Stimulated activated CD4-positive, alpha-beta T cell treated with anti-CD3 and anti-CD28 coated beads, Interleukin-2, amount 100 ng/mL, for 24 hours (primary cell): ENCODE results near the gene ANKRD13D.
"Not testable (repeated sequence)": the region's sequence is repeated elsewhere in the genome, so short reads cannot be mapped to it uniquely, and the experiment has no call there.

Source experiments
- DNase-seq, 2 donors: peaks; one replicate each; pipeline ENCODE4 v3.0.0-alpha.2; 2020

The ANKRD13D gene

DNA sequence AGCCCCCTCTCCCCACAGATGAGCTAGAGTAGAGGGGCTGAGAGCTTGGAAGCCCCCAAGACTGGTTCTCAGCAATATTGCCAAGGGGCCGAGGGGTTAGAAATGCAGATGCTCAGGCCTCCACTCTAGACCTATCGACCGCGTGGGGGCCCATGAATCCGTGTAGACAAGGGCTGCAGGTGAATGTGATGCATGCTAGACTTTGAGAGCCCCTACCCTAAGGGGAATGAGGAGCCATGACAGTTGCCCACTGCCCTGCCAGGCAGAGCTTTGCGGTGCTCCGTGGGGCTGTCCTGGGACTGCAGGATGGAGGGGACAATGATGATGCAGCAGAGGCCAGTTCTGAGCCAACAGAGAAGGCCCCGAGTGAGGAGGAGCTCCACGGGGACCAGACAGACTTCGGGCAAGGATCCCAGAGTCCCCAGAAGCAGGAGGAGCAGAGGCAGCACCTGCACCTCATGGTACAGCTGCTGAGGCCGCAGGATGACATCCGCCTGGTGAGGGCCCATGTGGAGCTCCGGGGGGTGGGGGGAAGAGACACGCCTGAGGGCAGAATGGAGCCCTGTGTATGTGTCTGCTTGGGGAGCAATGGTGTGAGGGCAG, 15.5 kb downstream of the ANKRD13D start:
- no peak for DNase-seq

DNA sequence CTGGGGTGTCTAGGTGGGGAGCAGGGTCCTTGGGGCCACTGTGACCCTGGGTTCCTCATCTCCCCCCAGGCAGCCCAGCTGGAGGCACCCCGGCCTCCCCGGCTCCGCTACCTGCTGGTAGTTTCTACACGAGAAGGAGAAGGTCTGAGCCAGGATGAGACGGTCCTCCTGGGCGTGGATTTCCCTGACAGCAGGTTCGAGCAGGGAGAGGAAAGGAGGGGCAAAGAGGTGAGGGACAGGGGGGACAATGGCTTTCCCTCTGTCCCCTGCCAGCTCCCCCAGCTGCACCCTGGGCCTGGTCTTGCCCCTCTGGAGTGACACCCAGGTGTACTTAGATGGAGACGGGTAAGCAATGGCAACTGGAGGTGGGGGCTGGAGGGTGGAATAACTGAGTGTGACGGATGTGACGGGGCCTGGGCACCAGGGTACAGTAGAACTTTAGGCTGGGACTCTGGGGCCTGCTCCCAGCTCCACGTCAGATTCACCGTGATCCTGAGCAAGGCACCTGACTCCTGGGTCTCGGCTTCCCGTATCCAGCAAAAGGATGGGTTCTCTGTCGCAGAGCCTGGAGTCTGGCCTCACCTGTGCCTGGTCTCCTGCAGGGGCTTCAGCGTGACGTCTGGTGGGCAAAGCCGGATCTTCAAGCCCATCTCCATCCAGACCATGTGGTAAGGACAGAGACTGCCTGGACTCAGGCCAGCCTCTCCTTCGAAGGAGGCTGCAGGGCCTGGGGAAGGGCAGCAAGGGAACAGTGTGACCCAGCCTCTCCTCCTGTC, 17.9 kb downstream of the ANKRD13D start:
- no peak for DNase-seq

DNA sequence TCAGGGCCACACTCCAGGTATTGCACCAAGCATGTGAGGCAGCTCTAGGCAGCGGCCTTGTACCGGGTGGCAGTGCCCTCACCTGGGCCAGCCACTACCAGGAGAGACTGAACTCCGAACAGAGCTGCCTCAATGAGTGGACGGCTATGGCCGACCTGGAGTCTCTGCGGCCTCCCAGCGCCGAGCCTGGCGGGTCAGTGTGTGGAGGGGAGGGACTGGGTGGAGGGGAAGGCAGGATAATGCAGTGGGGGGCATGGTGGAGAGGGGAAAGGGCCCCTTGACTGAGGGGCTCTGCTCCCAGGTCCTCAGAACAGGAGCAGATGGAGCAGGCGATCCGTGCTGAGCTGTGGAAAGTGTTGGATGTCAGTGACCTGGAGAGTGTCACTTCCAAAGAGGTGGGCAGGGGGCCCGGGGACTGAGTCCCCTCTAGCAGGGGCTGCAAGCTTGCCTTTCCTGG, 18.5 kb downstream of the ANKRD13D start:
- no peak for DNase-seq

DNA sequence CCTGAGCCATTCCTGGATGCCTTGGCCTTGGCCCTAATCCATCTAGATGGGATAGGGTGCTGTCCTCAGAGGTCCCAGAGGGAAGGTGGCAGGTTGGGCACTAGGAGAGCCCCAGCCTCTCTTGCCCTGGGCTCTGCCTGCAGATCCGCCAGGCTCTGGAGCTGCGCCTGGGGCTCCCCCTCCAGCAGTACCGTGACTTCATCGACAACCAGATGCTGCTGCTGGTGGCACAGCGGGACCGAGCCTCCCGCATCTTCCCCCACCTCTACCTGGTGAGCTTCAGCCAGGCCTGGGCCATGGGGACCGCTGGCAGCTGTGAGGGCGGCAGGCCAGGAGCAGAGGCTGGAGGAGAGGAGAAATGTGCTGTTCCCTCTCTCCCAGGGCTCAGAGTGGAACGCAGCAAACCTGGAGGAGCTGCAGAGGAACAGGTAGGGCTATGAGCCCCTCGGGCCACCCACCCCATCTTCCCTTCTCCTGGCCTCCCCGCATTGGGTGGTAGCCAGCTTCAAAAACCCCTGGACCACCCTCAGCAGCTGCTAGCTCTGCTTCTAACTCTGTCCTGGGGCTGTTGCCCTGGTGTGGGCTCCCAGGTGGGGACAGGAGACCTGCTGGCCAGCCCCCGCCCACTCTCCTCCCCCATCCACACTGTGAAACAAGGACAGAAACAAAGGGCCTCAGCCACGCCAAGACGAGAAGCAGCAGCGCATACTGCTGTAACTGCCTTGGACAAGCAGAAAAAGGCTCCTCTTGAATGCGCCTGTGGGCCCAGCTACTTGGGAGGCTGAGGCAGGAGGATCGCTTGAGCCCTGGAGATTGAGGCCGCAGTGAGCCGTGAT, 19.1 kb downstream of the ANKRD13D start:
- no peak for DNase-seq

DNA sequence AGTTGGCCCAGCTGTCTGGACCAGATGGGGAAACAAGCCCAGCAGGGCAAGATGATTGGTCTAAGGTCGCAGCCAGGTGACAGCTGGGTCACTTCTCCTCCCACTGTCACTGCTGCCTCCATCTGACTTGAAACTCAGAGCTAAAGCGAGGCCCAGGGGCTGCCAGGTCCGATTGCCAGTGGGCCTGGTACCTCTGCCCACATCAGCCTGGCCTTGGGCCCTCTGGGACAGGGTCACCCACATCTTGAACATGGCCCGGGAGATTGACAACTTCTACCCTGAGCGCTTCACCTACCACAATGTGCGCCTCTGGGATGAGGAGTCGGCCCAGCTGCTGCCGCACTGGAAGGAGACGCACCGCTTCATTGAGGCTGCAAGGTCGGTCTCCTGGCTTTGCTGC, 20.1 kb downstream of the ANKRD13D start:
- DNase-seq = peak in 1 of 2 donors; percentile 16

DNA sequence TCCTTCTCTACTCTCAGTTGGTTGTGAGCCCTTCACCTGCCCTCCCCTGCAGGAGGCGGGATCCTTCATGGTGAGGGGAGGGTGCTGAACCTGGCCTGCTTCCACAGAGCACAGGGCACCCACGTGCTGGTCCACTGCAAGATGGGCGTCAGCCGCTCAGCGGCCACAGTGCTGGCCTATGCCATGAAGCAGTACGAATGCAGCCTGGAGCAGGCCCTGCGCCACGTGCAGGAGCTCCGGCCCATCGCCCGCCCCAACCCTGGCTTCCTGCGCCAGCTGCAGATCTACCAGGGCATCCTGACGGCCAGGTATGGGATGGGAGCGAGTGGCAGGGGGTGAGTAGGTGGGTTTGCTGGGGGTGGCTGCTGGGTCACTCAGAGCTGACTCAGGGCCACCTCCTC, 20.6 kb downstream of the ANKRD13D start:
- DNase-seq = peak in 1 of 2 donors; percentile 15

DNA sequence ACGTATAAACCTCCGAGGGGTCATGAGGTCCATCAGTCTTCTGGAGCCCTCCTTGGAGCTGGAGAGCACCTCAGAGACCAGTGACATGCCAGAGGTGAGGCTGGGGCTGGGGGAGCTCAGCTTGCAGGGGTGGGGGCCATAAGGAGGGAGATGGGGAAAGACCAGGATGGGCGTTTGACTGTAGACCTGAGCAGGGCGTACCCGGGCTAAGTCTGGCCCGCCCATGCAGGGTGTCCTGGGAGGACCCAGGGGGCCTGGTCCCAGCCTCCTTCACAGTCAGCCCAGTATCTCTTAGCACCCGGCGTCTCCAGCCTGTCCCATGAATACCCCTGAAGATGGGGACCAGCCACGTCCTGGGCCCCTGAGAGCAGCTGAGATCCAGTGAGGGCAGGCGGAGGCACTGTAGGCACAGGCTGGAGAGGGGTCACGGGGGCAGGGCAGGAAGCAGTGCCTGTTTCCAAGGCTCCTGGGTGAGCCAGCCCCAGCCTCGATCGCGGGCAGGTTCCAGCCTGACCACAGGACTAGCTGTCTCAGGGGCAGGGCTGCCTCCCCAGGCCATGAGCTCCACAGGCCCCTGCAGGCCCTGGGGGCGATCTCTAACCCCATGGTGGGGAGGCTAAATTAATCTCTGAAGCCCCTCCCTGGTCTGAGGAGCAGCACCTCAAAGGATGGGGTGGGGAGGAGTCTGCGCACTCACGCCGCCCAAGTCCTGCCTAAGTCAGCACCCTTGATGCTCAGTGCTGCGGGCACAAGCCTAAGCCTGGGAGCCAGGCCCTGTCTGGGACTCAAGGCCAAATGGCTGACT, 21.3 kb downstream of the ANKRD13D start:
- DNase-seq = peak in 1 of 2 donors; percentile 15

DNA sequence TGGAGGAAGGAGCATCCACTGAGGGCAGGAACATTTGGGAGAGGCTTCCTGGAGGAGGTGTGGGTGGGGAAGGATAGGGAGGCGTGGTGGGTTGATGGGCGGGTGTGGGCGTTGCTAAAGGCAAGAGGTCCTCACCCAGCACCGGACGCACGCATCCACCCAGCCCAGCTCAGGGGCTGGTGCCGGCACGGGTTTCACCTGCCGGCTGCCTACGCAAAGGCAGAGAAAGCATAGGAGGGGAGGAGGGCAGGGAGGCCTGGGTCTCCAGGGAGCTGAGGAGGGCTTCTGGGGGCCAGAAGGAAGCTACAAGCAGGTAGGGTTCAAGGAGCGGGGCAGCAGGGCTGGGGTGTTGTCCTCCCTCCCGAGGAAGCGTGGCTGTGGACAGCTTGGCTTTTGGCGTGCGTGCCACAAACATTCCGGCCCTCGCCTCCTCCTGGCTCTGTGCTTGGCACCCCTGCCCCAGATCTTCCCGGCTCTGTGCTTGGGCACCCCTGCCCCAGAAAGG, 22.0 kb downstream of the ANKRD13D start:
- DNase-seq = no peak

DNA sequence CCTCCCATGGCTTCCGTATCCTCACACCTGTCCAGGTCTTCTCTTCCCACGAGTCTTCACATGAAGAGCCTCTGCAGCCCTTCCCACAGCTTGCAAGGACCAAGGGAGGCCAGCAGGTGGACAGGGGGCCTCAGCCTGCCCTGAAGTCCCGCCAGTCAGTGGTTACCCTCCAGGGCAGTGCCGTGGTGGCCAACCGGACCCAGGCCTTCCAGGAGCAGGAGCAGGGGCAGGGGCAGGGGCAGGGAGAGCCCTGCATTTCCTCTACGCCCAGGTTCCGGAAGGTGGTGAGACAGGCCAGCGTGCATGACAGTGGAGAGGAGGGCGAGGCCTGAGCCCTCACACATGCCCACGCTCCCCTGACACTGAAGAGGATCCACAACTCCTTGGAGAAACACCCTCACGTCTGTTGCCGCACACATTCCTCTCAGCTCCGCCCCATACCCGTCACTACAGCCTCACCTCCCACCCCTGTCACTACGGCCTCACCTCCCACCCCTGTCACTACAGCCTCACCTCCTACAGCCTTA, 22.5 kb downstream of the ANKRD13D start:
- no peak for DNase-seq

DNA sequence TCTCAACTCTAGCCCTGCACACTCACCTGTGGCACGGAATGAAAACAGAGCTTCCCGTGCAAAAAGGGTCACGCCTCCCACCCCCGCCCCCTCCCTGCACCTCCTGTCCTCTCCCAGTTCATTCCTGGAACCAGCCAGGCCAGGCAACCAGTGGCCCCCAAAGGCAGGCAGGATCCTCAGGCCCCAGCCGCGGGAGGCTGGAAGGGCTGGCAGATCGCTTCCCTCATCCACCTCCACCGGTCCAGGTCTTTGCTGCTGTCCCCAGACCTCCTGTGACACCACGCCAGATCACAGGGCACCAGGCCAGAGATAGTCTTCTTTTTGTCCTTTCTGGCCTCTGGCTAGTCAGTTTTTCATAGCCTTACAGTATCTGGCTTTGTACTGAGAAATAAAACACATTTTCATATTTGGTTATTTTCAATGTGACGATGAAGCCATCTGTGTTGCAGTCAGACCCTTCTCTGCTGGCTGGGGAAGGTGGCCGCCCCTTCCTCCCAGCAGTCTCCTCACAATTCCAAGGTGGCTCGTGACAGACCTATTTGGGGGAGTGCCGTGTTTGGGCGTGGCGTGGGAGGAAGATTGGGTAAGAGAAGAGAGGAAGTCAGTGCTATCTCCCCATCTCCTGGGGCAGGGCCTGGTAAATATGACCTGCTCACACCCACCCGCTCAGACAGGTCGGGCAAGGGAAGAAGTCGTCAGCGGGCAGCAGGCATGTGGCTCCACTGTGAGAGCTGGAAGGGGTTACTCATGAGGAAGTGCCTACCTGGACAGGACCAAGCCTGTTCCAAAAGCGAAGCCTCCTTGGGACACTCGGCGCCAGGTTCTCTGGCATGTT, 23.3 kb downstream of the ANKRD13D start:
- peak in 1 of 2 donors; percentile 39 for DNase-seq

DNA sequence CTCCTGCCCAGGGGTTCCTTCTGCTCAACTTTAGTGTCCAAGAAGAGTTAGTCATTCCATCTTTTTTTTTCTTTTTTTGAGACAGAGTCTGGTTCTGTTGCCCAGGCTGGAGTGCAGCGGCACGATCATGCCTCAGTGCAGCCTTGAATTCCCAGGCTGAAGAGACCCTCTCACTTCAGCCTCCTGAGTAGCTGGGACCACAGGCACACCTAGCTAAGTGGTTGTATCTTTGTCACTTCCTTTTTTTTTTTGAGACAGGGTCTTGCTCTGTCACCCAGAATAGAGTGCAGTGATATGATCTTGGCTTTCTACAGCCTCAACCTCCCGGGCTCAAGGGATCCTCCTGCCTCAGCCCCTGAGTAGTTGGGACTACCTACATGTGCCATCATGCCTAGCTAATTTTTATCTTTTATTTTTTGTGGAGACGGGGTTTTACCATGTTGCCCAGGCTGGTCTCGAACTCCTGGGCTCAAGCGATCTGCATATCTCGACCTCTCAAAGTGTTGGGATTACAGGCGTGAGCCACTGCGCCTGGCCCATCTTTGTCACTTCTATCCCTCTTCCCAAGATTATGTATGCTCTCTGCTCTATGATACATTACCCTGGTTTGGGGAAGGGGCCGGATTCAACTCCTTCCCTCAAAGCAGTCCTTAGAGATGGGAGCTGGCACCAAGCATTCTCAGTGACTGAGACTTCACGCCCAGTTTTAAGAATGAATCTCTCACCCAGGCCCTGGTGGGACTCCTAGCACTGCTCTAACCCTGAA, 24.2 kb downstream of the ANKRD13D start:
- DNase-seq = no peak

DNA sequence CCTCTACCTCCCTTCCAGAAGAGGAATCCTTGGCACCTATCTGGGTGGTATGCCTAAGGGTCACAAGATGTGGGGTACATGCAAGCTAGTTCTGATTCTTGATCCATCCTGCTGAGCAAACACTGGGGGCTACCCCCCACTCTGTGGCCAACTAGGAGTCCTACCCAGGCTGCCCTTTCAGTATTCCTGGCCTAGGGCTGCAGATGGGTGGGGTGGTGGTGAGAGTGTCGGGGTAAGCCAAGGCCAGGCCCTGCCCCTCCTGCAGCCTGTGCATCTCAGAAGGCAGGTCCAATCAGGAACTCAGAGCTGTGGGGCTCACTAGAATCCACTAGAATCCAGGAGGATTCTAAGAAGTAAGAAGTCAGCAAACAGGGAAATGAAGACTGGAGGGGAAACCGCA, 25.1 kb downstream of the ANKRD13D start:
- no peak for DNase-seq

DNA sequence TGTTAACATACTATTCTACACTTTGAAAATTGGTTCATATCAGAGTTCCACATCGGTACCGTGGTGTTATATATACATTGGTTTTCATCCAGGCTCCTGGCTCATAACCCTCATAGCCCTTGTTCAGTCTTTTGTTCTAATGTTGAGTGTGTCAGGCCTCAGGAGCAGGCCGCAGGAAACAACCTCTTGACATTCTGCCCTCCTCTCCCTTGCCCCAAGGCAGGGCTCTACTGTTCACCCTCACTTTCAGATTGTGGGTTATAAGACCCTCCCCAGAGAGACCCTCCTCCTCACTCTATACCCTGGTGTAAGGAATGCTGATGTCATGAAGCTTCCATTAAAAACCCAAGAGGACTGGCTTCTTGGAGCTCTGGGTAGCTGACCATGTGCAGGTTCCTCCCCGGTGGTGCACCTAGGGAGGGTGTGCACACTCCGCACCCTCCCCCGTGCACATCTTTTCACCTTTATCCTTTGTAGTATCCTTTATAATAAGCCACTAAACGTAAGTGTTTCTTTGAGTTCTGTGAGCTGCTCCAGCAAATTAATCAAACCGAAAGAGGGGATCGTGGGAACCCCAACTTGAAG, 26.3 kb downstream of the ANKRD13D start:
- no peak for DNase-seq

DNA sequence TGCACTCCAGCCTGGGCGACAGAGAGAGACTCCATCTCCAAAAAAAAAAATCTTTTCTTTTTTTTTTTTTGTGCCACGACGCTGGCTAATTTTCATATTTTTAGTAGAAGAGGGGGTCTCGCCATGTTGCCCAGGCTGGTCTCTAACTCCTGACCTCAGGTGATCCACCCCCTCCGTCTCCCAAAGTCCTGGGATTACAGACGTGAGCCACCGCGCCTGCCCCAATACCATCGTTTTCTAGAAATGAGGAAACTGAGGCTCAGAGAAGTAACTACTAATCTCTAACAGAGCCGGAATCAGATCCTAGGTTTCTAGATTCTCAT, 27.7 kb downstream of the ANKRD13D start:
- no peak for DNase-seq

DNA sequence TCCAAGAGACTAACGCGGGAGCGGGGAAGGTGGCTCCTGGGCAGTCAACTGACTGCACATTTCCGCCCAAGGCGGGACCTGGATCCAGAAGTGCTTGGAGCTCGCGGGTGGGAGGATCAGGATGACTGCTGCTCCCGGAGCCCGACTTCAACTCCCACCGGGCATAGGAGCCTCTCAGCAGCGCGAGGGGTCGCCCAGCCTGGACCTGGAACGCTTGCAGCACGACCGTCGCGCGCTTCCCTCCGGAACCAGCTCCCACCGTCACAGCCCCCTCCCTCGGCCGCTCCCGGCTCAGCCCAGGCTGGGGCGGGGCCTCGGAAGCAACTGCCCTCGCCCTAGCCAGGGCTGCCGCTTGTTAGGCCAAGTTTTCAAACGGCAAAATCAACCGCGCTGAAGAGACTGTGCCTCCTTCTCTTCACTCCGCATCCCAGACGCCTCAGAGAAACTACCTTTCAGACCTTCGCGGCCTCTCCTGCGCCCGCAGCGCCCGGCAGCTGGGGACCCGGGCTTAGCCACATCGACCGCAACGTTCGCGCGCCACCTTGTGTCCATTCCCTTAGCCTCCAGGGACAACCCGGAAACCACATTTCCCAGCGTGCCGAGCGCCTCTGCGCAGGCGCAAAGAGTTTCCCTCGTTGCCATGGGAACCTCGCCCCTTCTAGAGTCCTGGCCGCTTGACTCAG, 28.2 kb downstream of the ANKRD13D start:
- DNase-seq = peak; percentile 99

DNA sequence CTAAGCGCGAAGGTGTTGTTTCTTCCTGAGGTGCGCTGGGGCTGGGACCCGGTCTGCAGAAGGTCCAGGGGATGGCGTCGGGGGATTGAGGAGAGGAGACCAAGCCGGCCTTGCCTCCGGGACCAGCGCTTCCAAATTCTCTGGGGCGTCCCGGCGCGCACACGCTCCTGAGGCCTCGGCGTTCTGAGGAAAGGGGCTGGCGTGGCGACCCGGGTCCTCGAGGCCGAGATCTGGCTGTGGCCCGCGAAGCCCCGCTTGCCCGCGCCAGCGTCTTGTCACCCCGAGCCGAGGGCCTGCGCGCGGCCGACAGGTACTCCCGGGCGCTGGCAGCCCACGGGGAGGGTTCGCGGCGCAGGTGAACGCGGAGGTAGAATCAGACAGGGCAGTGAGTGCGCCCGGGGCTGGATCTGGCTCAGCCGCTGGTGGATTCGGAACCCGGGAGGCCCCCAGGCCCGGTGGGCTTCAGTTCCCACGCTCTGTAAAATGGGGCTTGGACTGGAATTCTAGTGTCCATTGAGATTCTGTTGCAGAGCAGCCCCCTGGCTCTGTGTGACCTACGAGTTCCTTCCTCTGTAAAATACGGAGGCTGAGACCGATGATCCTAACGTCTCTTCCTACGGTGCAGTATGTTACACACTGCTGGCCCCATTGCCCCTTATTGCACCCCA, 28.9 kb downstream of the ANKRD13D start:
- no peak for DNase-seq

DNA sequence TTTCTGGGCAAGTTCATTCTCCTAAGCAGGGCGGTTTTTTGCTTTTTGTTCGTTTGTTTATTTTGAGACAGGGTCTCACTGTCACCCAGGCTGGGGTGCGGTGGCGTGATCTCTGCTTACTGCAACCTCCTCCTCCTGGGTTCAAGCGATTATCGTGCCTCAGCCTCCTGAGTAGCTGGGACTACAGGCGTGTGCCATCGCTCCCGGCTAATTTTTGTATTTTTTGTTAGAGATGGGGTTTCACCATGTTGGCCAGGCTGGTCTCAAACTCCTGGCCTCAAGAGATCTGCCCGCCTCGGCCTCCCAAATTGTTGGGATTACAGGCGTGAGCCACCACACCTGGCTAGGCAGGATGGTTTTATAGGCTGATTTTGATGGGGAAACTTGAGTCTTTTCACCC, 29.8 kb downstream of the ANKRD13D start:
- DNase-seq = not testable (repeated sequence)

DNA sequence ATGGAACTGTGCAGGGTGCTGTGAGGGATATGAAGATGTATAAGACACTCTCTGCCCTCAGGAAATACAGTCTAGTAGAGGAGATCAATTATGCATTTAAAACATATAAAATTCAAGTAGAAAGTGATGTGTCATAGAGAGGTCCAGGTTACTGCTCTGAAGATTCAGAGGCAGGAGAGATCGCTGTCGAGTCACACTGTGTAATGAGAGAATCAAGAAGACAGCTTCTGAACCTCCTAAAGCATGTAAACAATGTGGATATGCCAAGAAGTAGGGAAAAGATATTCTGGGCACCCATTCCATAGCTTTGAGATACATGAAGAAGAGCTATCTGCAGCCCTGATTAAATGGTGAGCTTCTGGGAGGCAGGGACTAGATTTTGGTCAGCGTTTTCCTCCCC, 30.9 kb downstream of the ANKRD13D start:
- DNase-seq = no peak

DNA sequence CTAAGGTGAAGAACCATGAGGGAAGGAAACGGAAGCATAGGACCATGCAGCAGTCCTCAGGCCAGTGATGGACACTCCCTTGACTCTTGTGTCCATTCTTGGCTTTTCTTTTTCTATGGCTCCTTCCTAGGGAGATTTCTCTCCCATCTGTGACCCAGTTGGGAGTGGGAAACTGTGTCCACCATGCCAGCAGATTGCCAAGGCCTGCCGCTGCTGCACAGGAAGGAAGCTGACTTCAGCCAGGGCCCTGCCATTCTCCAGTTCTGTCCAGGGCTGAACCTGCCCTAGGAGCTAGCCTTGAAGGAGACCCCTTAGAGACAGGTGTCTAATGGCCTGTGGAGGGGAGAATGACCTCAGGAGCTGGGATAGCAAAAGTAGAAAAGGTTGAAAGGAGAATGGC, 31.6 kb downstream of the ANKRD13D start:
- no peak for DNase-seq
